Parathyroid adenoma (tissue), 2 donors: ENCODE measurements around the gene MAGI2.

Experiments
- H2AFZ ChIP-seq: fragments of 300-600 bp; sonication (generic); one replicate; pipeline ENCODE4 v1.7.0; 2017; ENCODE audit warnings: antibody characterized with exemption, mild to moderate bottlenecking
- H3K27ac ChIP-seq: fragments of 300-600 bp; sonication (generic); one replicate; pipeline ENCODE4 v1.7.0; 2017
- H3K27me3 ChIP-seq: fragments of 300-600 bp; sonication (generic); one replicate; pipeline ENCODE4 v1.7.0; 2017; ENCODE audit warnings: low read length; ENCODE audit not compliant: control insufficient read depth, insufficient read depth
- H3K36me3 ChIP-seq: fragments of 300-600 bp; sonication (generic); one replicate; pipeline ENCODE4 v1.7.0; 2017; ENCODE audit warnings: low read length; ENCODE audit not compliant: control insufficient read depth, insufficient read depth
- H3K4me1 ChIP-seq: fragments of 300-600 bp; sonication (generic); one replicate; pipeline ENCODE4 v1.7.0; 2017; ENCODE audit warnings: control low read depth
- H3K4me2 ChIP-seq: fragments of 300-600 bp; sonication (generic); one replicate; pipeline ENCODE4 v1.7.0; 2017; ENCODE audit warnings: low read length
- H3K4me3 ChIP-seq: fragments of 300-600 bp; sonication (generic); one replicate; pipeline ENCODE4 v1.7.0; 2017; ENCODE audit warnings: low read depth, low read length
- H3K79me2 ChIP-seq: fragments of 300-600 bp; sonication (generic); one replicate; pipeline ENCODE4 v1.7.0; 2017; ENCODE audit warnings: control low read depth
- H3K9ac ChIP-seq: fragments of 300-600 bp; sonication (generic); one replicate; pipeline ENCODE4 v1.7.0; 2017; ENCODE audit warnings: mild to moderate bottlenecking
- H3K9me3 ChIP-seq: fragments of 300-600 bp; sonication (generic); one replicate; pipeline ENCODE4 v1.7.0; 2017; ENCODE audit warnings: low read length; ENCODE audit not compliant: control insufficient read depth
- CTCF ChIP-seq: fragments of 300-600 bp; sonication (generic); IDR thresholded peaks from one replicate; pipeline ENCODE4 v1.7.0; 2017; ENCODE audit warnings: antibody characterized with exemption, mild to moderate bottlenecking
- donor health status: primary hyperparathyroidism.

MAGI2 gene

GRCh38 chr7:78218876-78219275 lies 1234.6 kb downstream of the MAGI2 start:
- H3K36me3 ChIP-seq, result no peaks in the 10 kb centered on the region
- H3K27me3 ChIP-seq, result no peaks in the 10 kb centered on the region
- H2AFZ ChIP-seq, result no peak overlapping the region
- no peak overlapping the region for H3K4me2 ChIP-seq
- H3K9me3 ChIP-seq, result no peaks in the 10 kb centered on the region
- H3K4me3 ChIP-seq, result no peak overlapping the region
- no peaks in the 10 kb centered on the region for H3K79me2 ChIP-seq
- H3K4me1 ChIP-seq, result no peaks in the 10 kb centered on the region
- no peak overlapping the region for H3K9ac ChIP-seq
- no peak for TF ChIP-seq CTCF
- no peak overlapping the region for H3K27ac ChIP-seq

- H3K9me3 ChIP-seq, result no peaks in the 10 kb centered on the region
- no peak overlapping the region for H2AFZ ChIP-seq
- no peaks in the 10 kb centered on the region for H3K4me1 ChIP-seq
- no peak overlapping the region for H3K27ac ChIP-seq
- H3K79me2 ChIP-seq, result no peaks in the 10 kb centered on the region
- no peak overlapping the region for H3K9ac ChIP-seq
- H3K27me3 ChIP-seq, result no peaks in the 10 kb centered on the region
- no peaks in the 10 kb centered on the region for H3K36me3 ChIP-seq
- no peak overlapping the region for H3K4me2 ChIP-seq
- no peak for TF ChIP-seq CTCF
- no peak overlapping the region for H3K4me3 ChIP-seq
Observed at GRCh38 chr7:78218051-78218450, 1235.4 kb downstream of the MAGI2 start.

- no peaks in the 10 kb centered on the region for H3K36me3 ChIP-seq
- H3K9ac ChIP-seq, result no peak overlapping the region
- TF ChIP-seq CTCF, result no peak
- no peaks in the 10 kb centered on the region for H3K9me3 ChIP-seq
- no peak overlapping the region for H3K4me3 ChIP-seq
- H3K4me1 ChIP-seq, result no peaks in the 10 kb centered on the region
- H3K79me2 ChIP-seq, result no peaks in the 10 kb centered on the region
- no peak overlapping the region for H3K4me2 ChIP-seq
- H3K27me3 ChIP-seq, result no peaks in the 10 kb centered on the region
- no peak overlapping the region for H2AFZ ChIP-seq
- no peak overlapping the region for H3K27ac ChIP-seq
Observed at GRCh38 chr7:78215199-78215598, 1238.3 kb downstream of the MAGI2 start.

- no peaks in the 10 kb centered on the region for H3K9me3 ChIP-seq
- no peaks in the 10 kb centered on the region for H3K36me3 ChIP-seq
- H3K79me2 ChIP-seq, result no peaks in the 10 kb centered on the region
- no peak overlapping the region for H2AFZ ChIP-seq
- no peak overlapping the region for H3K9ac ChIP-seq
- H3K4me2 ChIP-seq, result no peak overlapping the region
- H3K27me3 ChIP-seq, result no peaks in the 10 kb centered on the region
- no peak overlapping the region for H3K27ac ChIP-seq
- no peak overlapping the region for H3K4me3 ChIP-seq
- H3K4me1 ChIP-seq, result no peaks in the 10 kb centered on the region
- no peak for TF ChIP-seq CTCF
Observed at GRCh38 chr7:78213402-78213801, 1240.1 kb downstream of the MAGI2 start.

DNA sequence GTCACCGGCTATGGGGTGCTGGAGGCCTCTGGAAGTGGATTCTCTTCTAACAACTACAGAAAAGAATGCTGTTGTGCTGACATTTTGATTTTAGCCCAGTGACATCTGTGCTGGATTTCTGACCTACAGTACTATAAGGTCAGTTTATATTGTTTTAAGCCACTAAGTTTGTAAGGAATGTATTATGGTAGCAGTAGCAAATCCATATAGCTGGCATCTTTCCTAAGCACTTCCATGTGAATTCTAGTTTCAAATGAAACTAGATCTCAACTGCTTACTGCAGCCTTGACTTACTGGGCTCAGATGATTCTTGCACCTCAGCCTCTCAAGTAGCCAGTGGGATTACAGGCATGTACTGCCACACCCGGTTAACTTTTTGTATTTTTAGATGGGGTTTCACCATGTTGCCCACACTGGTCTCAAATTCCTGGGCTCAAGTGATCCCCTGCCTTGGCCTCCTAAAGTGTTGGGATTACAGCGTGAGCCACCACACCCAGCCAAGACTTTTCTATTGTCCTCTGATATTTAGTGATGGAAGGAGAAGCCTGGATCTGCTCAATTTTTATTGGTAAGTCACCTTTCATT lies 1240.9 kb downstream of the MAGI2 start:
- H3K27me3 ChIP-seq, result no peaks in the 10 kb centered on the region
- no peak overlapping the region for H3K4me3 ChIP-seq
- H3K36me3 ChIP-seq, result no peaks in the 10 kb centered on the region
- H3K9ac ChIP-seq, result no peak overlapping the region
- H3K4me1 ChIP-seq, result no peaks in the 10 kb centered on the region
- no peak overlapping the region for H3K27ac ChIP-seq
- H3K79me2 ChIP-seq, result no peaks in the 10 kb centered on the region
- no peak for TF ChIP-seq CTCF
- no peaks in the 10 kb centered on the region for H3K9me3 ChIP-seq
- no peak overlapping the region for H3K4me2 ChIP-seq
- H2AFZ ChIP-seq, result no peak overlapping the region
